HepG2 (cell line): ENCODE data around the gene TDRD9. TPM values are rescaled to one million over a fixed set of nuclear protein-coding genes. Genes with fewer than 3 reads are reported as not detected.

Source experiments
- ATAC-seq: fragments of 200-7000 bp; cut with Tn5 transposase; 3 replicates; pipeline ENCODE4 v1.9.1; 2020; ENCODE audit warnings: mild to moderate bottlenecking, moderate library complexity
- BruUV-seq: library from RNA; stranded (reverse); fragments of 400-500 nt; replicated peaks from 2 replicates; lab custom pipeline; 2021; lab: Mats Ljungman, UMichigan
- CTCF ChIA-PET: fragments of 300-600 bp; formaldehyde crosslinking; extraction: SDS; loops from one replicate; lab custom pipeline; 2021; ENCODE audit warnings: low total read pairs, inconsistent platforms, low intra/inter-chr PET ratio; lab: Yijun Ruan, JAX
- POLR2A ChIA-PET: fragments of 350-600 bp; sonication (Branson Sonifier 250); formaldehyde crosslinking; loops from one replicate; lab custom pipeline; 2020; ENCODE audit warnings: antibody characterized with exemption, inconsistent platforms; lab: Yijun Ruan, JAX
- DNase-seq: peaks from one replicate; pipeline ENCODE4 v3.0.0-alpha.2; 2015; ENCODE audit warnings: low spot score
- FAIRE-seq: peaks from 3 replicates; lab custom pipeline; 2011; peaks lifted over from hg19 to GRCh38; lab: Jason Lieb, UNC
- H2AFZ ChIP-seq: one replicate; pipeline ENCODE4 v1.6.1; 2011; ENCODE audit warnings: low read length, inconsistent platforms
- H3K27ac ChIP-seq: fragments of 300-600 bp; 3 replicates; pipeline ENCODE4 v1.8.0; 2011; ENCODE audit warnings: mixed run types, mild to moderate bottlenecking, mixed read lengths, low read length, inconsistent platforms; ENCODE audit not compliant: insufficient read depth; ENCODE audit errors: extremely low read length
- H3K27me3 ChIP-seq, 2 experiments: fragments of 200-600 bp in 1 of 2; 2 replicates in 1 of 2; 3 replicates in 1 of 2; pipeline versions ENCODE4 v1.6.0 to v1.8.0; 2011; ENCODE audit warnings: low read length in 2 of 2, mild to moderate bottlenecking in 2 of 2, moderate library complexity in 2 of 2, inconsistent platforms in 1 of 2; ENCODE audit not compliant: insufficient read depth in 2 of 2, control insufficient read depth in 1 of 2
- H3K36me3 ChIP-seq, 2 experiments: fragments of 200-600 bp in 1 of 2; replicated peaks in 1 of 2; 2 replicates in 1 of 2; 3 replicates in 1 of 2; pipeline versions ENCODE4 v1.5.1 to v1.8.0; 2011; ENCODE audit warnings: low read length in 2 of 2, inconsistent platforms in 1 of 2; ENCODE audit not compliant: insufficient read depth in 2 of 2, control insufficient read depth in 1 of 2
- H3K4me1 ChIP-seq: 2 replicates; pipeline ENCODE4 v1.5.1; 2012; ENCODE audit warnings: low read length, inconsistent platforms; ENCODE audit not compliant: insufficient read depth
- H3K4me2 ChIP-seq: 2 replicates; pipeline ENCODE4 v1.6.0; 2011; ENCODE audit warnings: low read depth, low read length, inconsistent platforms
- H3K4me3 ChIP-seq, 3 experiments: fragments of 200-600 bp in 1 of 3; sonication (generic), shearing (Covaris generic) in 1 of 3; replicated peaks in 1 of 3; 2 replicates each; pipeline ENCODE4 v1.5.1; 2011 to 2016; ENCODE audit warnings: low read length in 3 of 3, inconsistent platforms in 2 of 3, low read depth in 2 of 3, mild to moderate bottlenecking in 2 of 3, control low read depth in 1 of 3, mixed read lengths in 1 of 3; ENCODE audit not compliant: insufficient read depth in 1 of 3
- H3K79me2 ChIP-seq: one replicate; pipeline ENCODE4 v1.6.1; 2011; ENCODE audit warnings: low read length, inconsistent platforms; ENCODE audit not compliant: insufficient read depth
- H3K9ac ChIP-seq: 2 replicates; pipeline ENCODE4 v1.6.0; 2011; ENCODE audit warnings: mild to moderate bottlenecking, low read depth, low read length, inconsistent platforms; ENCODE audit not compliant: insufficient read depth
- H3K9me3 ChIP-seq: 2 replicates; pipeline ENCODE4 v1.5.1; 2012; ENCODE audit warnings: mild to moderate bottlenecking, low read length
- H4K20me1 ChIP-seq: 2 replicates; pipeline ENCODE4 v1.6.0; 2011; ENCODE audit warnings: inconsistent platforms, mild to moderate bottlenecking, low read length, moderate library complexity; ENCODE audit not compliant: insufficient read depth
- ASH2L ChIP-seq: fragments of 300-600, 200-600 bp; sonication (generic); IDR thresholded peaks from 2 replicates; pipeline ENCODE4 v1.7.0; 2017; ENCODE audit warnings: low read depth, mild to moderate bottlenecking, moderate library complexity, mixed read lengths, low read length; ENCODE audit not compliant: insufficient read length
- ATF2 ChIP-seq: sonication (generic); formaldehyde crosslinking; IDR thresholded peaks from 2 replicates; pipeline ENCODE4 v1.4.0; 2020; ENCODE audit warnings: missing genetic modification reagents
- EP300 ChIP-seq, 3 experiments: sonication (generic) in 1 of 3; formaldehyde crosslinking in 1 of 3; IDR thresholded peaks; 2 replicates each; pipeline versions ENCODE4 v1.5.1 to v1.6.1; 2011 to 2020; ENCODE audit warnings: low read depth in 2 of 3, low read length in 2 of 3, borderline replicate concordance in 1 of 3, improper control_type of control experiment in 1 of 3, mild to moderate bottlenecking in 1 of 3, missing genetic modification reagents in 1 of 3, moderate library complexity in 1 of 3
- HDAC1 ChIP-seq: sonication (generic); formaldehyde crosslinking; IDR thresholded peaks from 2 replicates; pipeline ENCODE4 v1.5.1; 2020; ENCODE audit warnings: mild to moderate bottlenecking, missing genetic modification reagents
- HMG20B ChIP-seq: conservative IDR thresholded peaks from 2 replicates; pipeline ENCODE4 v1.6.1; 2016; ENCODE audit warnings: missing genetic modification reagents, missing compliant biosample characterization
- HNF1A ChIP-seq, 2 experiments: sonication (generic) in 1 of 2; formaldehyde crosslinking in 1 of 2; IDR thresholded peaks; 2 replicates each; pipeline versions ENCODE4 v1.4.0 to v1.6.1; 2016 to 2020; ENCODE audit warnings: borderline replicate concordance in 1 of 2, low read depth in 1 of 2, mild to moderate bottlenecking in 1 of 2, missing genetic modification reagents in 1 of 2
- NCOR1 ChIP-seq: fragments of 200-600 bp; sonication (generic); IDR thresholded peaks from 2 replicates; pipeline ENCODE4 v1.7.0; 2017; ENCODE audit warnings: antibody characterized with exemption, low read length, borderline replicate concordance
- NR3C1 ChIP-seq: sonication (generic); formaldehyde crosslinking; IDR thresholded peaks from 2 replicates; pipeline ENCODE4 v1.4.0; 2020; ENCODE audit warnings: missing genetic modification reagents
- ZNF296 ChIP-seq: sonication (generic); formaldehyde crosslinking; conservative IDR thresholded peaks from 2 replicates; pipeline ENCODE4 v1.5.0; 2020; ENCODE audit warnings: mild to moderate bottlenecking, missing genetic modification reagents
- ZNF431 ChIP-seq: sonication (generic); formaldehyde crosslinking; IDR thresholded peaks from 2 replicates; pipeline ENCODE4 v1.9.0; 2022; ENCODE audit warnings: missing genetic modification reagents, low read depth, mild to moderate bottlenecking, borderline replicate concordance
- ZNF580 ChIP-seq: IDR thresholded peaks from 2 replicates; pipeline ENCODE4 v1.6.1; 2016; ENCODE audit warnings: low read depth, borderline replicate concordance
- ZNF761 ChIP-seq: sonication (generic); formaldehyde crosslinking; conservative IDR thresholded peaks from 2 replicates; pipeline ENCODE4 v1.4.0; 2020; ENCODE audit warnings: mild to moderate bottlenecking, missing genetic modification reagents
- WGBS: methylation state at CpG from one replicate; pipeline ENCODE4 v1.1.6; 2017; ENCODE audit warnings: low lambda C conversion rate; 5-methylcytosine and 5-hydroxymethylcytosine counted together
- in situ Hi-C: cut with HindIII; loops from 2 replicates; pipeline ENCODE4 v1.10.0; 2017; ENCODE audit warnings: low pct_unique_long_range_greater_than_20kb; ENCODE audit not compliant: extremely low pct_ligation_motif_present
- intact Hi-C: fragments of 100-400 bp; cut with micrococcal nuclease; formaldehyde crosslinking; loops from one replicate; pipeline ENCODE4 v1.10.0; 2022; ENCODE audit not compliant: unreplicated experiment
- polyA plus RNA-seq, 8 experiments: library from polyadenylated mRNA; depleted of rRNA in 3 of 8; stranded (reverse) in 7 of 8; unstranded in 1 of 8; fragments of >200 nt; fragmentation: Illumina TruSeq in 4 of 8; extraction: Trizol in 4 of 8; gene quantifications; 2 replicates each; pipeline versions ENCODE4 v1.2.1 to v1.2.3, GENCODE V29; 2011 to 2016; ENCODE audit warnings: low read depth in 4 of 8, missing spikeins in 1 of 8, mixed read lengths in 1 of 8; ENCODE audit not compliant: insufficient read depth in 1 of 8
- total RNA-seq, 5 experiments: library from RNA; depleted of rRNA; stranded (reverse); fragments of >200 nt; fragmentation: Illumina TruSeq; extraction: Trizol; gene quantifications; 2 replicates each; pipeline ENCODE4 v1.2.3, GENCODE V29; 2016; ENCODE audit warnings: low read depth in 1 of 5

TDRD9 gene
- total and polyA plus RNA-seq, 2 of the 13 experiments (the other 11 are each of a cell fraction or from before 2014, with no cell fraction given), result not detected

GRCh38 chr14:103880348-103881267 lies 47.6 kb upstream of the TDRD9 start:
- peak overlapping the region; percentile 25 to 78 (median 48); a peak in 5 of 6 replicates for H3K4me3 ChIP-seq
- TF ChIP-seq ZNF580 (CRISPR knock-in tag) (no peak), HDAC1 (no peak), ZNF431 (CRISPR knock-in tag) (0 out of 2 replicates have a peak, but pooled peaks have one; percentile 21), NR3C1 (CRISPR knock-in tag) (no peak), HNF1A (IDR thresholded peaks at IDR 0.05; ENCODE audit: low read depth) (no peak), HNF1A (CRISPR knock-in tag; IDR thresholded peaks at IDR 0.05; ENCODE audit: borderline replicate concordance) (peak; percentile 67; the same call in 1 of the 2 replicates), EP300 (IDR thresholded peaks at IDR 0.05; ENCODE audit: low read depth in 2 of 2, low read length in 2 of 2) (no peak; a peak in 1 of 4 replicates), EP300 (CRISPR knock-in tag; IDR thresholded peaks at IDR 0.05; ENCODE audit: borderline replicate concordance) (no peak; the same call in 1 of the 2 replicates), NCOR1 (peak; percentile 69; the same call in 1 of the 2 replicates), ZNF296 (CRISPR knock-in tag) (0 out of 2 replicates have a peak, but pooled peaks have one; percentile 66), ASH2L (peak; percentile 7), ZNF761 (CRISPR knock-in tag) (no peak), ATF2 (no peak), HMG20B (CRISPR knock-in tag) (no peak)

More at GRCh38 chr14:103880348-103881267, 47.6 kb upstream of the TDRD9 start:
- H2AFZ ChIP-seq, result no peak overlapping the region
- peaks cover 0 to 5% of the 10 kb centered on the region in 2 experiments; a peak in 1 of 5 replicates for H3K36me3 ChIP-seq
- peak overlapping the region; percentile 94 for H3K4me2 ChIP-seq
- peak overlapping the region; percentile 98 for H3K27ac ChIP-seq
- ChIA-PET CTCF (no interaction called here), POLR2A (interaction anchor here (0.8 to 5.5 kb wide), 23 partner anchors 10 to 354 kb away, joined by 3 to 195 read pairs (median 6); partner anchors contain the start of genes PPP1R13B, XRCC3 and ZFYVE21)
- no peaks in the 10 kb centered on the region for H4K20me1 ChIP-seq
- peak overlapping the region; percentile 79 for H3K9ac ChIP-seq
- peak; percentile 42 for FAIRE-seq
- in situ Hi-C loops, result no loop called here
- TSS peak; percentile 99 for BruUV-seq
- no peak for DNase-seq
- peaks cover 70% of the 10 kb centered on the region for H3K4me1 ChIP-seq
- H3K79me2 ChIP-seq, result peaks cover 15% of the 10 kb centered on the region
- H3K9me3 ChIP-seq, result no peaks in the 10 kb centered on the region
- ATAC-seq, result peak; percentile 54
- intact Hi-C loops, result no loop called here
- 6% methylated on average over 10 of the region's 23 CpGs for WGBS
- H3K27me3 ChIP-seq, result no peaks in the 10 kb centered on the region; a peak in 1 of 5 replicates
